Fibroblast of pulmonary artery (primary cell): ENCODE measurements around the gene UBALD2.

Source experiments
- DNase-seq: peaks from one replicate; pipeline ENCODE4 v3.0.0-alpha.2; 2010; ENCODE audit warnings: low read depth
- H3K4me3 ChIP-seq: replicated peaks from 2 replicates; pipeline ENCODE4 v1.5.1; 2011; ENCODE audit warnings: low read depth, mild to moderate bottlenecking, control low read depth, low read length, moderate library complexity
- TF ChIP-seq, protein P1 (sequence below): IDR thresholded peaks from 2 replicates; pipeline ENCODE4 v1.5.1; 2011; ENCODE audit warnings: mild to moderate bottlenecking, control low read depth, low read length, inconsistent platforms; ENCODE audit errors: missing control alignments

UBALD2 gene

GRCh38 chr17:76281573-76282371 is 16.6 kb downstream of the UBALD2 start:
- H3K4me3 ChIP-seq, result no peak overlapping the region
- TF ChIP-seq, protein P1, sequence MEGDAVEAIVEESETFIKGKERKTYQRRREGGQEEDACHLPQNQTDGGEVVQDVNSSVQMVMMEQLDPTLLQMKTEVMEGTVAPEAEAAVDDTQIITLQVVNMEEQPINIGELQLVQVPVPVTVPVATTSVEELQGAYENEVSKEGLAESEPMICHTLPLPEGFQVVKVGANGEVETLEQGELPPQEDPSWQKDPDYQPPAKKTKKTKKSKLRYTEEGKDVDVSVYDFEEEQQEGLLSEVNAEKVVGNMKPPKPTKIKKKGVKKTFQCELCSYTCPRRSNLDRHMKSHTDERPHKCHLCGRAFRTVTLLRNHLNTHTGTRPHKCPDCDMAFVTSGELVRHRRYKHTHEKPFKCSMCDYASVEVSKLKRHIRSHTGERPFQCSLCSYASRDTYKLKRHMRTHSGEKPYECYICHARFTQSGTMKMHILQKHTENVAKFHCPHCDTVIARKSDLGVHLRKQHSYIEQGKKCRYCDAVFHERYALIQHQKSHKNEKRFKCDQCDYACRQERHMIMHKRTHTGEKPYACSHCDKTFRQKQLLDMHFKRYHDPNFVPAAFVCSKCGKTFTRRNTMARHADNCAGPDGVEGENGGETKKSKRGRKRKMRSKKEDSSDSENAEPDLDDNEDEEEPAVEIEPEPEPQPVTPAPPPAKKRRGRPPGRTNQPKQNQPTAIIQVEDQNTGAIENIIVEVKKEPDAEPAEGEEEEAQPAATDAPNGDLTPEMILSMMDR, result no peak
- no peak for DNase-seq

- no peak overlapping the region for H3K4me3 ChIP-seq
- no peak for DNase-seq
- TF ChIP-seq, protein P1, result no peak
Measured at GRCh38 chr17:76292567-76292966, 27.4 kb downstream of the UBALD2 start.

DNA sequence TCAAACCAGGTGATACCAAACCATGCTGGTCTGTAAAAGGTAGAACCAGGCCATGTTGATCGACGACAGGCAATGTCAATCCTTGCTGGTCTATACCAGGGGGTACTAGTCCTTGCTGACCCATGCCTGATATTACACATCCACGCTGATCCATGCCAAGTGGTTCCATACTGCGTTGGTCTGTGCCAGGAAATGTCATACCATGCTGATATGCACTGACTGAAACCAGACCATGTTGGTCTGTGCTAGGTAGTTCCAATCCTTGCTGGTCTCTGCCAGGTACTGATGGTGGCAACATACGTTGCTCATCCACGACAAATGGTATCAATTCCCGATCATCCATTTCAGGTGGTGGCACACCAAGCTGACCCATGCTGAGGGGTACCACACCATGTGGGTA is 28.0 kb downstream of the UBALD2 start:
- DNase-seq, result no peak

GRCh38 chr17:76296186-76296585 is 31.0 kb downstream of the UBALD2 start:
- TF ChIP-seq, protein P1, result no peak

More for the DNA sequence above, 28.0 kb downstream of the UBALD2 start:
- TF ChIP-seq, protein P1, result no peak
- H3K4me3 ChIP-seq, result no peak overlapping the region

DNA sequence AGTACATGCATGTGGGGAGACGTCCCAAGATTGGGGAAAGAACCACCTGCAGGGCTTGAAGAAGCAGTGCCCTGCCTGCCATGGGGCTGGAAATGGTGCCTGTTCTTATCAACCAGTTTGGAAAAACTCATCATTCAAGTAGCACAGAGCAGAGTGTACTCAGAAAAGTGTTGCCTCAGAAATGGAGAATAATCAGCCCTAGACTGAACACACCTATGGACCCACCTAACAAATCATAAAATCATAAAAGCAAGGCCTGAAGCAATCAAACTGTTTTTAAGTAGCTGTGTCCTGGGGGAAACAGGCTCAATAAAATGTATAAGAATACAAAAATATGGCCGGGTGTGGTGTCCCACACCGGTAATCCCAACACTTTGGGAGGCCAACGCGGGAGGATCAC is 31.7 kb downstream of the UBALD2 start:
- TF ChIP-seq, protein P1, result no peak
- H3K4me3 ChIP-seq, result no peak overlapping the region
- no peak for DNase-seq

More at GRCh38 chr17:76296186-76296585, 31.0 kb downstream of the UBALD2 start:
- no peak overlapping the region for H3K4me3 ChIP-seq
- DNase-seq, result no peak

DNA sequence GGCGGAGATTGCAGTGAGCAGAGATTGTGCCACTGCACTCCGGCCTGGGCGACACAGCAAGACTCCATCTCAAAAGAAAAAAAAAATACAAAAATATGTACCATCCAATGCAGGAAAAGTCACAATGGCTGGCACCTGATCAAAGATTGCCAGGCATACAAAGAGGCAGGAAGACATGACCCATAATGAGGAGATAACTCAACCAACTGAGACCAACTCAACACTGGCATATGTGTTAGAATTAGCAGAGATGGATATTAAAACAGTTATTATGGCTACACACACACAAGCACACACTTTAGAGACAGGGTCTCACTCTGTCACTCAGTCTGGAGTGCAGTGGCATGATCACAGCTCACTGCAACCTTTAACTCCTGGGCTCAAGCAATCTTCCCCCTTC is 32.3 kb downstream of the UBALD2 start:
- TF ChIP-seq, protein P1, result no peak
- no peak for DNase-seq
- H3K4me3 ChIP-seq, result no peak overlapping the region
